GM12872 (cell line): ENCODE measurements around the gene RAE1.

Experiments
- TF ChIP-seq, protein P1 (sequence below): IDR thresholded peaks from 3 replicates; pipeline ENCODE4 v1.5.1; 2011; ENCODE audit warnings: low read depth, mild to moderate bottlenecking, low read length, moderate library complexity; ENCODE audit not compliant: insufficient read depth

The RAE1 gene

GRCh38 chr20:57421253-57422220 lies 70.5 kb downstream of the RAE1 start:
- TF ChIP-seq, protein P1, sequence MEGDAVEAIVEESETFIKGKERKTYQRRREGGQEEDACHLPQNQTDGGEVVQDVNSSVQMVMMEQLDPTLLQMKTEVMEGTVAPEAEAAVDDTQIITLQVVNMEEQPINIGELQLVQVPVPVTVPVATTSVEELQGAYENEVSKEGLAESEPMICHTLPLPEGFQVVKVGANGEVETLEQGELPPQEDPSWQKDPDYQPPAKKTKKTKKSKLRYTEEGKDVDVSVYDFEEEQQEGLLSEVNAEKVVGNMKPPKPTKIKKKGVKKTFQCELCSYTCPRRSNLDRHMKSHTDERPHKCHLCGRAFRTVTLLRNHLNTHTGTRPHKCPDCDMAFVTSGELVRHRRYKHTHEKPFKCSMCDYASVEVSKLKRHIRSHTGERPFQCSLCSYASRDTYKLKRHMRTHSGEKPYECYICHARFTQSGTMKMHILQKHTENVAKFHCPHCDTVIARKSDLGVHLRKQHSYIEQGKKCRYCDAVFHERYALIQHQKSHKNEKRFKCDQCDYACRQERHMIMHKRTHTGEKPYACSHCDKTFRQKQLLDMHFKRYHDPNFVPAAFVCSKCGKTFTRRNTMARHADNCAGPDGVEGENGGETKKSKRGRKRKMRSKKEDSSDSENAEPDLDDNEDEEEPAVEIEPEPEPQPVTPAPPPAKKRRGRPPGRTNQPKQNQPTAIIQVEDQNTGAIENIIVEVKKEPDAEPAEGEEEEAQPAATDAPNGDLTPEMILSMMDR, result no peak

GRCh38 chr20:57422254-57422653 lies 71.2 kb downstream of the RAE1 start:
- TF ChIP-seq, protein P1, result no peak

DNA sequence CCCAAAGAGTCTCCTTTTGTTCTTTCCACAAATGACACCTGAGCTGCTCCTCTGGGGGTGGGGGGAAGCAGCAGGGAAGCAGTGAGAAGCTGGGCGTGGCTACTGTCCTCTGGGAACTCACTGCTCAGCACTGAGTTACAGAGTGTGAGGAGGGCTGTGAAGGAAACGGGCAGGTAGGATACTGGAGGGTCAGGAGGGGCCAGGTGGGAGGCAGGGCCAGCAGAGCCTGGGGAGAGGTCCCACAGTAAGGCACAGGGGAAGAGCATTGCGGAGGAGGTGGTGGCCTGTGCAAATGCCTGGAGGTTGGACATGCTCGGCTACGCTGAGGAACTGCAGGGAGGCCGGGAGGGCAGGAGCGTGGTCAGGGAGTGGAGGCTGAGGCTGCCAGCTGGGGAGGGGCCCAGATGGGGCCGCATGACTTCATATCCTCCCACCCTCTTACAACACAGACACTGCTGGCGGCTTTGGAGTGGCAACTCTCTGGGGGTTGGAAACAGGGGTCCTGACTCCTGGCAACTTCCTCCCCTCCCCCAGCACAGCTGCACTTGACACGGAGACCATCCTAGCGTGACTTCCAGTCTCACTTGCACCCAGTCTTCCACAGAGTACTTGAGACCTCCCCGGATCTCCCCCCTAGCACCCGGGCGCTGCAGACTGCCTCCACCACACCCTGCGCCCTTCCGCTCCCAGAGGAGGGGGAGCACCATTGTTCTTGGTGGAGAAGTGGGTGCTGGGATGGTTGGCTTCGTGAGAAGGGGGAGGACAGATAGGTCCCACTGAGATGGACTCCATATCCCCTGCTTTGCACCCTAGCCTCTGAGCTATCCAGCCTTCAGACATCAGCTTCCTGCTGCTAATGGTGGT lies 74.3 kb downstream of the RAE1 start:
- TF ChIP-seq, protein P1, result no peak

- TF ChIP-seq, protein P1, result no peak
Measured at GRCh38 chr20:57426271-57426689, 75.2 kb downstream of the RAE1 start.

DNA sequence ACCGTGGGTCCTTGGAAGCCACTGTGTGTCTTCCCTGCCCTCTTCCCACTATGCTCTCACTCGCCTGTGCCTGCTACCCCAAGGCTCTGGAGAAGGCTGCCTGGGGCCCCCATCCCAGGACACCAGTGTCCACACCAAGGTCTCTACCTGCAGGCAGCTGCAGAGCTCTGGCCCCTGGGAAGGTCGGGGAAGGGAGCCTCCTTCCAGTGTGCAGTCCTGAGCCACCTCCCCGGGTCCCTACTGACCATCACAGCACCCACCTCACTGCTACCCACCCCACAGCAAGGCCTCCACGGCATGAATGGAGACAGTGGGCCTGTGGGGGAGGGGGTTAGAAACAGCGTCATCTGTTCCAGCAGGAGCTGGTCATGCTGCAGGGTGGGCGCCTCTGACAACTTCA lies 75.8 kb downstream of the RAE1 start:
- TF ChIP-seq, protein P1, result no peak

- TF ChIP-seq, protein P1, result no peak
Measured at GRCh38 chr20:57428324-57429158, 77.5 kb downstream of the RAE1 start.
